Stimulated activated CD8-positive, alpha-beta memory T cell treated with anti-CD3 and anti-CD28 coated beads, Interleukin-2, amount 100 ng/mL, for 48 hours (primary cell): ENCODE results near the gene CLCA2.
"Not testable (repeated sequence)": the region's sequence is repeated elsewhere in the genome, so short reads cannot be mapped to it uniquely, and the experiment has no call there.

Source experiments
- DNase-seq, 2 donors: peaks; one replicate each; pipeline ENCODE4 v3.0.0-alpha.2; 2020; ENCODE audit warnings: low read depth in 2 of 2

CLCA2 gene

DNA sequence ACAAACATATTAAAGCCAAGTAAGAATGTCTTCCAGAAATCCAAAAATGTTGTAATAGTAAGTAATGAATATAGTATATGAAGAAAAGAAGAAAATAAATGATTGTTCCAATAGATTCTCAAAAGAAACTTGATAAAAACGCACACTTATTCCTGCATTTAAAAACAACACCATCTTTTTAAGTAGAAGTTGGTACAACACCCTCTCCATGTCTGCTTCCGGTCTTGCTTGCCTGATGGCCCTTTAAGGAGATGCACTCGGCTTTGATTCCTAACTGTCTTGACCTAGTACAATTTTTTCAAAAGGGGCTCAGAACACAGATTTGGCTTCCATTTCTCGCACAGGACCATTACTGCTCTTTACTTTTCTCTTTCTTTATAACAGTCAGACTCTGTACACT, 53.7 kb downstream of the CLCA2 start:
- no peak for DNase-seq

GRCh38 chr1:86478416-86479156, 54.6 kb downstream of the CLCA2 start:
- no peak for DNase-seq

GRCh38 chr1:86481966-86482365, 58.0 kb downstream of the CLCA2 start:
- no peak for DNase-seq

- no peak for DNase-seq
Measured at GRCh38 chr1:86487131-86487810, 63.3 kb downstream of the CLCA2 start.

DNA sequence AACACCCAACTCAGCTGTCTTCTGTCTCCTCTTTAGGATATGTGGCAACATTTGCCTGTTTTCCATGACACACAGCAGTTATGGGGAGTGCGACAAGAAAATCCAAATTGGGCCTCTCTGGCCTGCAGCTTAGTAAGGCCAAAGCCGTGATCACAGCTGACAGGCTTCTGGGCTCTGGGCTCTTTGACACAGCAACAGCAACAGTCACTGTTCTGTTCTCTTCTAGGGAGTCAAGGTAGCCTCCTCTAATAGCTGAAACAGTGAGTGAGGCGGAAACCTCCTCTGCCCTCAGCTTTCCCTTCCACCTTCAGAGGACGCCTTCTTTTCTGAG, 63.8 kb downstream of the CLCA2 start:
- DNase-seq = no peak

DNA sequence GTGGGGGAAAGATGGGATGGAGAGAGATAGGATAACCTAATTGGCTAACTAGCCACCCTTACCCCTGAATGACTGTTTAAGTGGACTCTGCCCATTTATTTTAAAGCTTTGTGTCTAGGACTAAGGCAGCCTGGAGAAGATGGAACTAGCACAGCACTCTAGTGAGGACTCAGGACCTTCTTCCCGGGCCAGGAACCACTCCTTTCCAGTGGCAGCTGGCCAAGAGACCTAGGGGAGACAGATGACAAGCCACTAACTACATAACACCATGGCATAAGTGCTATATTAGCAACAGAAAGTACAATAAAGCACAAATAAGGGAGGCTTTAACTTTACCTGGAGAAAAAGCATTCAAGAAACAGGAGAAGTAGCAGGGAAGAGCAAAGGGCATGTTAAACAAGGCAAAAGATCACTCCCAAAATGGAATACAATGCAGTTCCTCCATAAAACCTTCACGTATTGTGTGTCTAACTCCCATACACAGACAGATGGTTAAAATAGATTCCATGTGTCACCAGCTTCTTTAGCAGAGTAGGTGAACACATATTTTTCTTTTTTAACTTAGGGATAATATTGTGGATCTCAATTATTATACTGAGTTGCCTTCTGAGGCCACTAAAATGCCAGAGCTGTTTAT, 65.4 kb downstream of the CLCA2 start:
- DNase-seq = no peak

DNA sequence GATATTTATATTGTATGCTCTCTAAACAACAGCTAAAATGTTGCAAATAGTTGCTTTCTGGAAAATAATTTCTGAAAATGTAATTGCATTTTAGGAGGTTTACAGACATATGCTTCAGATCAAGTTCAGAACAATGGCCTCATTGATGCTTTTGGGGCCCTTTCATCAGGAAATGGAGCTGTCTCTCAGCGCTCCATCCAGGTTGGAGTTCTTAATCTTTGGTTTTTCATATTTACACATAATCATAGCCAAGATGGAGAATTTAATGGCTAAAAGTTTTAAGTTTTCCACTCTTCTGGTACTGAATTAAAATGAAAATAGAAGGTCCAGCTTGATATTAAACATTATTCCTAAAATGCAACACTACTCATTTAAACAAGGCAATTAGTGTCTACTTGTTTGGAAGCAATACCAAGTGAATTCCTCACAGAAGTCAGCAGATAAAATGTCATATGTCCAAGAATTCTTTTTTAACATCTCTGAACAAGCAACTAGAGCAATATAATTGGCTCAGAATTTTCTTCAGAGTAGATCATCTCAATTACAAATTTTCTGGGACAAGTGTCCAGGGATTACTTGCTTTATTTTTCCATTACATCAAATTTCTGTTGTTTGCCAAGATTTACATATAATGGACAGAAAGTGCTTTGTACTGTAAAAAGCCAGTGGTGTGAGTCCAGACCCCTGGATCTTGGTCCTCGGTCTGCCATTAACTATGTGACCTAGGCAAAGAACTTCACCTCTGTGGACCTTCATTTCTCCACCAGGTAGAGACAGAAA, 67.4 kb downstream of the CLCA2 start:
- no peak for DNase-seq

DNA sequence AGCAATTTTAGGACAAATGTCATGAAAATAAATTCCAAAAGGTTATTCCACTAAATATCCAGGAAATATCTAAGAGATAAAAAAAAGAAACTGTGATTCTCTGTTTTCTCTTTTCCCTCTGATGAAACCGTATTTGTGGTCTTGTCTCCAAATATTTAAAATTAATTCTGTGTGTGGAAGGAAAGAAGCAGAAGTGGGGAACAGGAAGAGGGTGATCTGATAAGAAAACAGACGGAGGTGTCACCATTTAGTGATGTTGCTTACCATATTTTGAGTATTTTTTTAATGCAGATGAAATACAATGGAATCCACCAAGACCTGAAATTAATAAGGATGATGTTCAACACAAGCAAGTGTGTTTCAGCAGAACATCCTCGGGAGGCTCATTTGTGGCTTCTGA, 74.3 kb downstream of the CLCA2 start:
- no peak for DNase-seq

- no peak for DNase-seq
Measured at GRCh38 chr1:86499987-86500593, 76.1 kb downstream of the CLCA2 start.

- no peak for DNase-seq
Measured at GRCh38 chr1:86500714-86501113, 76.7 kb downstream of the CLCA2 start.

GRCh38 chr1:86502125-86502646, 78.2 kb downstream of the CLCA2 start:
- DNase-seq = not testable (repeated sequence)

GRCh38 chr1:86502721-86503405, 78.9 kb downstream of the CLCA2 start:
- DNase-seq = no peak

GRCh38 chr1:86503406-86504136, 79.6 kb downstream of the CLCA2 start:
- DNase-seq = no peak

- DNase-seq = no peak
Measured at GRCh38 chr1:86504137-86504479, 80.1 kb downstream of the CLCA2 start.

DNA sequence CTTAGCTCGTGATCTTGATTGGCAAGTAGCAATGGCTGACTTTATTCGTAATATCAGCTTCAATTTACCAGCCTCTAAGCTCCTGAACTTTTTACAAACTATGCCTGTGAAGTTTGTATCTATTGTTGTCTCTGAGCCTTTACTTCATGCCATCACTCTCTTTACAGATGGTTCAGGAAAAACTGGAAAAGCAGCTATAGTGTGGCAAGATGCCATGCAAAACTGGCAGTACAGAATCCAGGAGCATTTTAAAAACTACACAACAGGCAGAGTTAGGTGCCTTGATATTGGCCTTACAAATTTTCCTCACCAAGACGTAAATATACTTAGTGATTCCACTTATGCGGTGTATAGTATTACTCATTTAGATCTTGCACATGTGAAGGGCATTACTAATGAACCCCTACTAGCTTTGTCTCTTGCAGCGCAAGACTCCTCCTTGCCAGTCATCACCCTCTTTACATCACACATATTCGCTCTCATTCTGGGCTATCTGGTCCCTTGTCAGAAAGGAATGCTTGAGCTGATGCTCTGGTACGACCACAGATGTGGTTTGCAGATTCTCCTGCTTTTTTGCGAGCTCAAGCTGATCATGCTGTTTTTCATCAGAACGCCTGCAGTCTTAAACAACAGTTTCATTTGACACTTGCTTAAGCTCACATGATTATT, 81.1 kb downstream of the CLCA2 start:
- DNase-seq = no peak

DNA sequence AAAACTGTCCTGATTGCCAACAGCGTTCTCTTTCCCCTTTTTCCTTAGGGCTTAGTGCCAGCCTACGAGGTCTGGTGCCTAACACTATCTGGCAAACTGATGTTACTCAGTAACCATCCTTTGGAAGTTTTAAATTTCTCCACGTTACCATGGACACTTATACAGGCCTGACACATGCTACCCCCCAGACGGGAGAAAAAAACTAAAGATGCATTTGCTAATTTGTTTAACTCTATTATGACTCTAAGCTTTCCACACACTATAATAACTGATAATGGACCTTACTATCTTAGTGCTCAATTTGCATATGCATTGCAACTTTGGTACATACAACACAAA, 81.6 kb downstream of the CLCA2 start:
- DNase-seq = no peak
